Fibroblast of skin of left biceps (primary cell): ENCODE data around the gene HMGCS2.
"Not testable (repeated sequence)": the region's sequence is repeated elsewhere in the genome, so short reads cannot be mapped to it uniquely, and the experiment has no call there.

ENCODE experiments used
- DNase-seq, 2 experiments: peaks; one replicate each; pipeline ENCODE4 v3.0.0-alpha.2; 2013; ENCODE audit warnings: low read depth in 2 of 2

HMGCS2 gene

DNA sequence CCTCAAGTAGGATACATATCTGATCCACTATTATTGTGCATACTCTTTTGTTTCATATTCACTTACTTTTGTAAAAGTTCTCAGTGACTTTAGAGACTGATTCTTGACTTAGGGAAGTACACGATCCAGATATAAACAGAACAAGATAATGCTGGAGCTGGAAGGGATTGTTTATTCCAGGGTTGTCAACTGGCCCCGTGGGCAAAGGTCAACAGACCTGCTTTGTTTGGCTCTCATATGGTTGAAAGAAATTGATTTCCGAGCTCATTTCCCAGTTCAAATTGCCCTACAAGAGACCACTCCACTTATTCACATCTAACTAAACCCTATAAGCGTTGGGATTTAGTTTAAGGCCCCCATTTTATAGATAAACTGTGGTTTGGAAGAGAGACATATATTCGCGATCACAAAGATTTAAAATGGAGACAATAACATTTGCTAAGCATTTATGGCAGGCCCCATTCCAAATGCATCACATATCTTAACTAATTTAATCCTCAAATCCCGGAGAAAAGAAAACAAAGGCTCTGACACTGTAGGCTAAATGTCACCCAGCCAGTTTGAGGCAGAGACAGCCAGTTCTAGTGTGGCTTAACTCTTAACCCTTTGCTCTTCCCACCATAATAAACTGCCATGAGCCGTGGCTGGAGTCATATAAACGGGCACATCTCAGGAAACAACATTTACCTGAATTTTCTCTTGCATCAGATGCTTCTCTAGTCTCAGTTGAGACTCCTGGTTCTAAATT, 21.9 kb upstream of the HMGCS2 start:
- DNase-seq = no peak

DNA sequence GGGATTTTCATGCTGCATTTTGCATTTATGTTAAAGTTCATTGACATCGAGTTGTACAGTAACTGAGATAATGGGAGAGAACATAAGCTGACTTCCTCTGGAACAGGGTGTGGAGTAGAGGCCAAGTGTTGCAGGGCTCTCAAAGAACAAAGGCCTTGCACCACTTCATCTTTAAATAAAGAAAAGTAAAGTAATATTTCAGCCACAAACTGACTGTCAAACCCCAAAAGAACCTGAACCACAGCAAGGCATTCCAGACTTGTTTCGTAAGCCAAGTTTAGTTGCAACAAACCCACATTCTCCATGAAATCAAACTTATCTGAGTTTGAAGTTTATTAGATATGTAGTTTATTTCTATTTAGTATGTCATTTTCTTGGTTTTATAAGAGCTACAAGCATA, 19.1 kb upstream of the HMGCS2 start:
- no peak for DNase-seq

DNA sequence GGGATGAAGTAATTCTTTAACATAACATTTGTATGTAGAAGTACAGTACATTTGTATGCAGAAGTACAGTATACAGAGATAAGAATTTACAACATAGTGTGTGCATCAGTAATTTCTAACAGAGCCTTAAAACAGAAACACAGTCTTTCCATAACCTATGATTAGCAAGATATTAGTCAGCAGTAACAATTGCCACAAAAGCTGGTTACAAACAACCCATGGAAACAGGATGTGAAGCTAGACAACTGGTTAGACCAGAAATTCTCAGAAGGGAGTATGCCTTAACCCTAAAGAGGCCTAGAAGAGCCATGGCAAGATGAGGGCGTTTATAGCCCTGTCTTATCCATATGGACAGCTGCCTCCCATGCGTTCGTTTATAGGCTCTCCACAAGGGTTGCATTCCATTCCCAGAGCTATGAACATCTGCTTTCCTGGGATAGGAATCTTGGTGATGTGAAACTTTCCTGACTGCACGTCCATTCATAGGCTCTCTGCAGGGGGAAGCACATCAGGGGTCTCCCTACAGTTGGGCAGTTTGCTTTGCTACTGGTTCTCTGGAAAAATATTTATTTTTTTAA, 17.9 kb upstream of the HMGCS2 start:
- not testable (repeated sequence) for DNase-seq

DNA sequence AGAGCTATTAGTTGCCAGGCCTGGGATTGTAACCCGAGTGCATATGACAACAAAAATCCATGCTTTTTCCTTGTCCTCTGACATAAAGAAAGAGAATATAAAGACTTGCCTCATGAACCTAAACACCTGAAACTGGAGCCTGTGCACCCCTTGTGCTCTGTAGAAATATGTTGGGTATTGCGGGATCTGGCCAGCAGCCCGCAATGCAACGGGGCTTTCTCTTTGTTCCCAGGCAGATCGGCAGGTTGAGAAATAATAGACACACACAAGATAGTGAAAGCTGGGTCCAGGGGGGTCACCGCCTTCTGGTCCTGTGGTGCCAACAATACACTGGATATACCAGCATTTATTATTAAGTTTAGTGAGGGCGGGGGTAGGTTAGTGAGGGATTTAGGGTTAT, 17.3 kb upstream of the HMGCS2 start:
- DNase-seq = not testable (repeated sequence)

DNA sequence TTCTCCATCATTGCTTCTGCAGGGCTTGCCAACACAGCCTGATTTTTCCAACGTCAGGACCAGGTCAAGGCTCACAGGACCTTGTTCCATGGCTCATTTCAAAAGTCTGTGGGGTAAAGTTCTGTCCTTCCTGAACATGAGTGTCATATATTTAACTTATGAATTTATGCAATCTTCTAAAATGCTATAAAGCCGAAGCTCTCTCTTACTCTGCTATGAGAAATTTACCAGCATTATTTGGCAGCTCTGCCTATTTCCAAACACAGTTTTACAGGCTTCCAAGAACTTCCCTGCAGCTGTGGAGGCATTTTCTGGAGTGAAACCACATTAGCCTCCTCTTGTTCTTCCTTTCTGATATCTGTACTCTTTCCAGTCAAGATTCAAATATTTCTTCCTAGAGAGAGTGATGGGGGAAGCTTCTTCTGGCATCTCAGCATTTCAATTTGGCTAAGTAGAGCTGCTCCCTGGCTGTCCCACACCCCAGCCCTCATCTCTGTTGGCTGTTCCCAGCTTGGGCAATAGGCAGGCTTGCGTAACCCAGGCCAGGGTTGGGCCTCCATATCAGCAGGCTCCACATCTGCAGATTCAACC, 15.6 kb upstream of the HMGCS2 start:
- DNase-seq = no peak

DNA sequence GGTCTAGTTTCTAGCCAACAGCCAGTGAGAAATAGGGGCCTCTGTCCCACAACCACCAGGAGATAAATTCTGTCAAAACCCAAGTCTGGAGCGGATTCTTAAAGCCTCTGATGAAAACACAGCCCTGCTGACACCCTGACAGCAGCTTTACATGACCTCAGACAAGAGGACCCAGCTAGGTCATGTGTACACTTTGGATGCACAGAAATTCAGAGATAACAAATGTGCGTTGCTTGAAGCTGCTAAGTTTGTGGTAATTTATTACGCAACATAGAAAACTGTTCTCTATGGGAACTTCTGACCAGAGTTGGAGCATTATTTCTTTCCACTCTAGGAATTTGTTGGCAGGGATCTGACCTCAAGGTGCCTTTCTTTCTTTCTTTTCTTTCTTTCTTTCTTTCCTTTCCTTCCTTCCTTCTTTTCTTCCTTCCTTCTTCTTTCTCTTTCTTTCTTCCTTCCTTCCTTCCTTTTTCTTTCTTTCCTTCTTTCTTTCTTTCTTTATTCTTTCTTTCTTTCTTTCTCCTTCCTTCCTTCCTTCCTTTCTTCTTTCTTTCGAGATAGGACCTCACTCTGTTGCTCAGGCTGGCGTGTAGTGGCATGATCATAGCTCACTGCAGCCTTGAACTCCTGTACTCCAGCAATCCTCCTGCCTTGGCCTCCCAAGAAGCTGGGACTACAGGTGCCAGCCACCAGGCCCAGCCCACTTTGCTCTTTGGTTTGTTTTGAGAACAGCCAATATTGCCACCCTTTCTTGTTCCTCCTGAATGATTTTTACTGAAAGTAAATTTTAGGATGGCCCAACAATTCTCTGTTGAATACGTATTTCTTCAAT, 14.9 kb upstream of the HMGCS2 start:
- no peak for DNase-seq

DNA sequence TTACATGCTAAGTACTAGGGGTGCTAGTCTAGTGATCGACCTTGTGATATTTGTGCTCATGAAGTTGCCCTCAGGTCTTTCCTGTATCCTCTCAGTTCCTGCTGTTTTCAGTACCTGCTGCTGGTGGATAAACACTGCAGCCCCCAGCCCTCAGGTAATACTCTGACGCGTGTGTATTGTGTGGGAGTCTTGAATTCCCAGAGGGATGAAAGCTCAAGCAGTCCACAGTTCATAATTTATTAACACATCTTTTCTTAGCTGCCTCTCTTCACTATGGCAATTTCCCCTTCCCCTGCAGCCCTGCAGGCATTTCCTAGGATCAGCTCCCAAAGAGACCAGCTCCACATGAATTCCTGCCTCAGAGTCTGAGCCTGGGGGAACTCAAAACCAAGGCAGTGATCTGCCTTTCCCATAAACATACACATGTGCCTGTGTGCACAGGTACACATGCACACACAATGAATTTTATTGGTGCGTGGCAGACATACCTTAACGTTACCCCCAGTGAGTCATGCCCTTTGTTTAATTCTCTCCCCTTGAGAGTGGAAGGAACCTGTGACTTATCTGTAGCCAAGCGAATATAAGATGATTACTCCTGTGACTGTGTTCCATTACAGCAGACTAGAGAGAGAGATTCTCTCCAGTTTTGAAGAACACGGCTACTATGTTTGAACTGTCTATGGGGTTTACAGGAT, 14.1 kb upstream of the HMGCS2 start:
- no peak for DNase-seq

DNA sequence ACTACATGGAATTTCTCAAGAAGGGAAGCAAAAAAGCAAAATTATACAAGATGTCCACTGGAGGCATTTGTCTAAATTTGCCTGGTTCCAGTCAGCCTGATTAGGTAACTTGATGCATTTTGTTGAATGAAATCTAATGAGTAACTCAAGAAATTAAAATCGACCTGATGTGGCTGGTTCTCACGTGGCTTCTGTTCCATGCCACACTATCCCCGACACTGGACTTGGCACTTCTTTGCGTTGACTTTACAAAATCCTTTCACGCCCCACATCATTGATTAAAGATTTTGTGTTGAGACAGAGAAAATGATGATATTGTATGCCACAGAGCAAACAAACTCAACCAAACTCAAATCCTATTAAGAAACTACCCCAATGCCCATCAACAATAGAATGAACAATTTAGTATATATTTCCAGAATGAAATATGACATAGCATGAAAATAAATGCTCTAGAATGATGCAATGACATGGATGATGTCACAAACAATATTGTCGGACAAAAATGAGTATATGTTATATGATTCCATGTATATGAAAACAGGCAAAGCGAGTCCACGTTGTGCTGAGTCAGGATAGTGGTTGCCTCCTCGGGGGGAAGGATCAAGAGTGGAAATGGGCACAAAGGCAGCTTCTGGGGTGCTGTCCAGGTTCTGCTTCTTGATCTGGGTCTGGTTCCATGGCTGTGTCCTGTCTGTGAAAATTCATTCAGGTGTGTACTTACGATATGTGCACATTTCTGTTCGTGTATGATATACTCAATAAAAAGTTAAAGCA, 12.9 kb upstream of the HMGCS2 start:
- DNase-seq = no peak

DNA sequence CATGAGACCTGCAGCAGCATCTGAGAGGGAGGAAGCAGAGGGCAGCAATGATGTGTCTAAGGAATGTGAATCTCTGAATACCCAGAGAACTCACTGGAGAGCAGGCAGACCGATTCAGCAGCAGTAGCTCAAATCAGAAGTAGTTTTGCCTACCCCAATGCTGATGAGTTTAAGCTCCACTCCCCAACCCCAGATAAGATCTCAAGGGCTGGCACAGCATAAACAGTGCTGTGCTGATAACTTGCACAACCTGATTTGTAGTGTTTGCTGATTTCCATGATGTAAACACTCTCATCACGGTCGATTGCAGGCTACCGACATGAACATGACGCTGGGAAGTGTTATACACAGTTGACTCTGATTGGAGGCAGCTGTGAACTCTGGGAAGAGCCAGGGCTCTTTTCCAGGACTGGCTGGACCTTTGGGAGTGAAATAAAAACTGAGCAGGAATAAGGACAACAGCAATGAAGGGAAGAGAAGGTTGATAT, 11.2 kb upstream of the HMGCS2 start:
- no peak for DNase-seq

DNA sequence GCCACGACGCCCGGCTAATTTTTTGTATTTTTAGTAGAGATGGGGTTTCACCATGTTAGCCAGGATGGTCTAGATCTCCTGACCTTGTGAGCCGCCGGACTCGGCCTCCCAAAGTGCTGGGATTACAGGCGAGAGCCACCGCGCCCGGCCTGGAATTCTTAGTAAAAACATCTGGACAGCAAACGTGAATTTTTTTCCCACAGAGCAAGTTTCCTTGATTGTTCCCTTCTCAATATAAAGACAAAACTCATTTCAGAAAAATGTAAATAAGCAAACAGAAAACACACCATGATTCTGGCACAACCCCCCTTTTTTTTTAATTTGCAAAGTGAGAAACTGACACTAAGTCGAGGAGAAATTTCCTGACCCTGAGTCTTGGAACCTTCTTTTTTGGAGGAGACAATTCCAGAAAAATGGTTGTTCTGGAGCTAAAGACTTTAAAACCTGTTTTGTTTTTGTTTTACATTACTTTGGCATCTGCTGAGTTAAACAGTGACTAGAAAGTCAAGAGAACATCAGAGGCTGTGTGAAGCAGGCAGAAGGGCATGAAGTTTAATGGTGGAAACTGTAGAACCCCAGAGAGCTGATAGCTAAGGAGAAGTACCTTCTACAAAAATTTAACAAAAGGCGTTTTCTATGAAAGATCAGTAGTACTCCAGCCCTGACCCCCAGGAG, 10.3 kb upstream of the HMGCS2 start:
- DNase-seq = no peak

DNA sequence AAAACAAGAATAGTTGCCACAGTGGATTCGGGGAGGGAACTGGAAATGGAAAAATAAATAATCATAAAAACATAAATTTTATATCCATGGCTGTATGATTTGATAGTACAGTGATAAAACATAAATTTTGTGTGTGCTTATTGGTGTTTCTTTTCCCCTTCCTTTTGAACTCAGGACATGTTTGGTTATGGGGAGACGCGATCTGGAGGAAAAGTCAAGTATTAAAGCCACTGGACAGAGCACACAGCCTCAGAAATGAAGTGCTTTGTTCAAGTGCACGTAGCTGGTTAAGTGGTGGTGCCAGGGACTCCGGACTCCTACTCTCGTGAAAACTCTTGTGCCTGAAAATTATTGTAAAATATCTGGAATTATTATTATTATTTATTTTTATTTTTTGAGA, 9.7 kb upstream of the HMGCS2 start:
- no peak for DNase-seq

DNA sequence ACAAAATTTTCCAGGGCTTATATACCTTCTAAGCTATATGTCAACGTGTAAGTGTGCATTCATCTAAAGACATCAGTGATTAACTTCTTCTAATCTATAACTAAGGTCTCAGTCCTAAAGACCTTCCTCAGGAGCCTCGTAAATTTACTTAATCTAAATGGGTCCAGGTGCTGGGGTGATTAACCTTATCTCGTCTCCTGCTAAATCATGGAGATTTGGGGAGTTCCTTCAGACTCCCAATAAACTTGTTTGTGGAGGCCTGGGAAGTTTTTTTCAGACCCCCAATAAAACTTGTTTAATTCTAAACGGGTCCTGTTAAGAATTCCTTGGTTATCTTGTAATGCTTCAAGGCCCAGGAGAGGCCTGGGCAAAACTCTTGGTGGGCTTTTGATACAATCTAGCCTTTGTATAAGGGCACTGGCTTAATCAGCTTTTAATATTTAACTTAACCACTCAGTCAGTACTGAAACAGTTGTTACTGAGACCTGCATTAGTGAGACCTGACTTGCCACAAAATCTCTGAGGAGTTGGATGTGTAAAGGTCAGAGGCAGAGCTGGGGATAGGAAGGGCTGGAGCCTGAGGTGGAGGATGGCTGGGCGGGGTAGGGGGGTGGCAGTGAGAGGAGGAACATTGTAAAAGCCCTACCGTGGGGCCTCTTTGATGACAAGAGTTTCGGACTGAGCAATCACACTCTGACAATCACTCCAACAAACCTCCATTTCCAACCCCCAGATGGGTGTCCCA, 6.2 kb upstream of the HMGCS2 start:
- no peak for DNase-seq

DNA sequence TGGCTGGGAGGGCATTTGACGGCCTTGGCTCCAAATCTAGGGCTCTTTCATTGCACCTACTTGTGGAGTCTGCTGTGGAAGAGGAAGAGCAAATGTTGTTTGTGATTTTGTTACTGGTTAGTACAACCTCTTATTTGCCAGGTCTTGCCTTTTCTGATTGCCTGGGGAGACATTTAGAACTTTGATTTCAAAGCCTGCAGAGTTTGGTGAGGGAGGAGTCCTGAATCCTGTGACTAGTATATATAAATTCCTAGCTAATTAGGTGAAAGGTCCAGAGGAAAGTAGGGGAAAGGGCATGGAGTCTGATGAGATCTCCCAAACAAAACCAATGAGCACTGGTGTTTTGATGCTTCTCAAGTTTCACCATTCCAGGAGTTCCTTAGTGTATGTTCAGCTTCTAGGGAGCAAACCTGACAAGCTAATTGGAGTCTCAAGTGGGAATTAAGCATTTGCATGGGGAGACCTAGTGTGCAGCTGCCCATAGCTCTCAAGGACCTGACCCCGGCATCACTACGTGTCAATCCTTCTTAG, 5.1 kb upstream of the HMGCS2 start:
- DNase-seq = no peak

DNA sequence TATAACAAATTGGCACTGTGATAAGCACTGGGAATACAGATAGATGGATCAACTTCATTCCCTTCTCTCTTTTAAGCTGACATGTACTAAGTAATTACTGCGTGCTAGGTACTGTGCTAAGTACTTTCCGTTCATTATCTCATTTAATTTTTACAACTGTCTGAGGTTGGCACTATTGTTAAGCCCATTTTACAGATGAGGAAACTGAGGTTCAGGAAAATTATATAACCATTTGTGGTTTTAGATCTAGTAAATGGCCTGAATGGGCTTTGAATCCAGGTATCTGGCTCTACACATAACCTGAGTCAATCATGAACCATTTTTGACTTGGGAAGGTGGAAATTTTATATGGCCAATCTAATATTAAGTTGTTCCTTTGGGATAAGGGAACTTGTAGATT, 3.6 kb upstream of the HMGCS2 start:
- no peak for DNase-seq

DNA sequence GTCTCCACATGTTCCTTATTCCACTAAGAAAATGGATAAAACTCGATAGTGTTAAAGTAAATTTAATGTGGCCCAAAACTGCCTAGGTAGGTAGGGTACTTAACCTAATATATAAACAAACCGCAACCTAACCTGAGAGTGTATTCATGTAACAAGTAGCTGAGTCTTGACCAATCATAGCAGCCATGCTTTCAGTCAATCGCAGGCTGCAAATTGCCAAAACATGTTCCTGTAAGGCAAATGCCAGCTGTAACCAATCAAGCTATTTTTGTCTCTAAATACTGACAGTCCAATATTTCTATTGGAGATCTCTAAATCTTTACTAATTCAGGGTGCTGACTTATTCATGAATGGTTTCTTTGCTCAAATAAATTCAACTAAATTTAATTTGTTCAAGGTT, 3.1 kb upstream of the HMGCS2 start:
- no peak for DNase-seq

DNA sequence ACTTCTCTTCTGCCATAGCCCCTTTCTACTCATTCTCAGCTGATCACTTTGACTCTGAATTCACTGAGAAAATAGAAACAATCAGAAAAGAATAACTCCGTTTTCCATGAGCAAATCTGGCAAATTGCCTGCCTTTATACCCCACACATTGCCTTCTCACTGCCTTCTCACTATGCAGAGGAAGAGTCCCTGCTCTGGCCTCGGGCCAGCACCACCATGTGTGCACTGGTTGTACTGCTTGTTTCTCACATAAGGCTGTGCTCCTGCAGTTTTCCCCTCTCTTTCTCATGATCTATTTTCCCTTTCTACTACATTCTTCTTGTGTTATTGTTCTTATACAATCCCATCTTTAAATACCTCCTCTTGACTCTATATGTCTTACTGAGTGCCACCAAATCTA, 2.3 kb upstream of the HMGCS2 start:
- no peak for DNase-seq

DNA sequence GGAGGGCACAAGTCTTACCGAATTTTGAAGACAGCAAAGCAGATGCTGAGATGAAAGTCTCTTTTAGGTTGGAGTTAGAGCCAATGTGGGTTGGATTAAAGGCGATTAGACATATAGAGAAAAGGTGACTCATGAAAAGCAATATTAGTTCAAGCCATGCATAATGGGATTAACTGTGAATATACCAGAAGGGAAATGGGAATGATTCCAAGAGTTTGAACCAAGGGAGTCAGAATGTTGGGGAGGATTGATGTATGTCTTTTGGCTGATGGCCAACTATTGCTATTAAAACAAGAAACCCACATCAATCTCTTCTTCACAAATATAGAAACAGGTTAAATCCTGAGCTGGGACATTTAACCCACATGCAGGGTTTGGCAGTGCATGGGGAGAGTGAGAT, 1.2 kb downstream of the HMGCS2 start:
- DNase-seq = no peak

DNA sequence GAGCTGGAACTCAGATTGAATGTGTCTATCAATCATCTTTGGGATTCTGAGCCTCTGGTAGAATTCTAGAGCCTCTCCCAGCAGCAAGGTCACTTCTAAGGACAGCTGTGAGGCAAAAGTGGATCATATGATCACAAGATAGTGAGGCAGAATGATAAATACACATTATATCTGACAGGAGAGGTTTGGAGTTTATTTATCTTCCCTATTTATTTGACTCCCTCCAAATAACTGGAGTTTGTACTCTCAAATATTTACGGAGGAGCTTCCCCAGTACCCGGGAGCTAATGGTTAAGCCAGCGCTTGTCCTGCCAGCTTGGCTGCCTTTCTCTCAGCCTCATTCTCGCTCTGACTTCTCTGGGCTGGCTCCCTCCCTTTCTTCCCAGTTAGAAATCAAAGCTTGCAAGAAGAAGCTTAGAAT, 2.3 kb downstream of the HMGCS2 start:
- no peak for DNase-seq

DNA sequence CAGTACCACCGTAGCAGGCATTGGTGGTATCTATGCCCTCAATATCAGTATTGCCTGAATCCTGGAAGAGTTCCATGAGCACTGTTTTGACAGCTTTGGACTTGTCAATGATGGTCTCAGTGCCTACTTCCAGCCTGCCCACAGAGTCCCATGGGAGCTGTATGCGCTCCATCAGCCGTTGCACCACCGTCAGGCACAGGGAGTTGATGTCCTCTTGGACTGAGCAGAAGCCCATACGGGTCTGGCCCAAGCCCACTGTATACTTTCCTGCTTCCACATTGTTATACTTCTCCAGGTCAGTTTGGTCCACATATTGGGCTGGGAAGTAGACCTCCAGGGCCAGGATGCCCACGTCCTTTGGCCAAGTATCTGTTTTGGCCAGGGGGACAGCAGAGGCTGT, 4.5 kb downstream of the HMGCS2 start:
- DNase-seq = no peak
